Osteocyte (in vitro differentiated cells): ENCODE measurements around the gene TSPAN6. TPM values are rescaled to one million over a fixed set of nuclear protein-coding genes. Genes with fewer than 3 reads are reported as not detected.
A peak's percentile ranks its signal among the peaks of the same experiment; 100 is the strongest.

Experiments
- DNase-seq: peaks from one replicate; pipeline ENCODE4 v3.0.0; 2021; ENCODE audit warnings: mixed read lengths; ENCODE audit not compliant: unreplicated experiment; ENCODE audit errors: extremely low spot score
- H3K27ac Mint-ChIP-seq: one replicate; pipeline ENCODE4 v1.8.0; 2021; ENCODE audit warnings: mild to moderate bottlenecking, mixed read lengths; ENCODE audit not compliant: unreplicated experiment
- H3K27me3 Mint-ChIP-seq: one replicate; pipeline ENCODE4 v1.8.0; 2021; ENCODE audit warnings: mixed read lengths; ENCODE audit not compliant: unreplicated experiment
- H3K36me3 Mint-ChIP-seq: one replicate; pipeline ENCODE4 v1.8.0; 2021; ENCODE audit warnings: mixed read lengths; ENCODE audit not compliant: unreplicated experiment
- H3K4me1 Mint-ChIP-seq: one replicate; pipeline ENCODE4 v1.8.0; 2021; ENCODE audit warnings: mixed read lengths; ENCODE audit not compliant: unreplicated experiment
- H3K4me3 Mint-ChIP-seq: one replicate; pipeline ENCODE4 v1.8.0; 2021; ENCODE audit warnings: mild to moderate bottlenecking, moderate library complexity, mixed read lengths; ENCODE audit not compliant: unreplicated experiment
- H3K9me3 Mint-ChIP-seq: one replicate; pipeline ENCODE4 v1.8.0; 2021; ENCODE audit warnings: mixed read lengths; ENCODE audit not compliant: unreplicated experiment
- CTCF ChIP-seq: fragments of 200-600 bp; sonication (generic); IDR thresholded peaks from 2 replicates; pipeline ENCODE4 v1.5.0; 2021; ENCODE audit warnings: antibody characterized with exemption, mild to moderate bottlenecking, moderate library complexity
- total RNA-seq: library from RNA; stranded (reverse); gene quantifications from 2 replicates; pipeline ENCODE4 v1.2.1, GENCODE V29; 2021

Gene TSPAN6
- total RNA-seq, 1 donor from 2014 or later = 49.3 TPM

- Mint-ChIP-seq H3K9me3 (peaks cover 4% of the 10 kb centered on the region), H3K4me3 (no peak overlapping the region), H3K4me1 (peaks cover 4% of the 10 kb centered on the region), H3K36me3 (no peaks in the 10 kb centered on the region), H3K27me3 (no peaks in the 10 kb centered on the region), H3K27ac (no peak overlapping the region)
- DNase-seq = no peak
- TF ChIP-seq CTCF = peak; percentile 64
Observed at GRCh38 chrX:100615005-100615404, 21.6 kb downstream of the TSPAN6 start.

GRCh38 chrX:100611951-100612350, 24.7 kb downstream of the TSPAN6 start:
- H3K9me3 Mint-ChIP-seq = peaks cover under 1% of the 10 kb centered on the region
- no peaks in the 10 kb centered on the region for H3K36me3 Mint-ChIP-seq
- peaks cover 4% of the 10 kb centered on the region for H3K27me3 Mint-ChIP-seq
- H3K4me1 Mint-ChIP-seq = peaks cover 4% of the 10 kb centered on the region
- H3K27ac Mint-ChIP-seq = no peak overlapping the region
- no peak overlapping the region for H3K4me3 Mint-ChIP-seq
- no peak for TF ChIP-seq CTCF
- no peak for DNase-seq

- H3K4me3 Mint-ChIP-seq = no peak overlapping the region
- peaks cover 4% of the 10 kb centered on the region for H3K9me3 Mint-ChIP-seq
- no peak for DNase-seq
- H3K36me3 Mint-ChIP-seq = no peaks in the 10 kb centered on the region
- no peak overlapping the region for H3K27ac Mint-ChIP-seq
- peaks cover 4% of the 10 kb centered on the region for H3K27me3 Mint-ChIP-seq
- H3K4me1 Mint-ChIP-seq = no peaks in the 10 kb centered on the region
- peak; percentile 29 for TF ChIP-seq CTCF
Observed at GRCh38 chrX:100609591-100609990, 27.0 kb downstream of the TSPAN6 start.

GRCh38 chrX:100606753-100607152, 29.9 kb downstream of the TSPAN6 start:
- no peak for TF ChIP-seq CTCF
- H3K9me3 Mint-ChIP-seq = peaks cover 8% of the 10 kb centered on the region
- no peak overlapping the region for H3K27ac Mint-ChIP-seq
- H3K4me1 Mint-ChIP-seq = no peaks in the 10 kb centered on the region
- H3K36me3 Mint-ChIP-seq = no peaks in the 10 kb centered on the region
- H3K4me3 Mint-ChIP-seq = no peak overlapping the region
- DNase-seq = no peak
- peaks cover 4% of the 10 kb centered on the region for H3K27me3 Mint-ChIP-seq

GRCh38 chrX:100600758-100601157, 35.8 kb downstream of the TSPAN6 start:
- H3K4me3 Mint-ChIP-seq = no peak overlapping the region
- H3K36me3 Mint-ChIP-seq = no peaks in the 10 kb centered on the region
- no peak for TF ChIP-seq CTCF
- H3K9me3 Mint-ChIP-seq = peaks cover 4% of the 10 kb centered on the region
- DNase-seq = no peak
- H3K27ac Mint-ChIP-seq = no peak overlapping the region
- no peaks in the 10 kb centered on the region for H3K4me1 Mint-ChIP-seq
- H3K27me3 Mint-ChIP-seq = no peaks in the 10 kb centered on the region
